HUDEP-2 (cell line): ENCODE results near the gene SF3A1.

ENCODE experiments used
- DNase-seq, 76 experiments: peaks; one replicate each; lab custom pipeline; 2025; ENCODE audit not compliant: unreplicated experiment in 76 of 76; lab: John Stamatoyannopoulos, UW

SF3A1 gene

GRCh38 chr22:30307041-30307574 lies 49.6 kb downstream of the SF3A1 start:
- DNase-seq: no peak

GRCh38 chr22:30306627-30307011 lies 50.1 kb downstream of the SF3A1 start:
- DNase-seq: no peak

GRCh38 chr22:30305906-30306626 lies 50.6 kb downstream of the SF3A1 start:
- DNase-seq: peak in 25 of 76 experiments; percentile 19 to 78 (median 47)

DNA sequence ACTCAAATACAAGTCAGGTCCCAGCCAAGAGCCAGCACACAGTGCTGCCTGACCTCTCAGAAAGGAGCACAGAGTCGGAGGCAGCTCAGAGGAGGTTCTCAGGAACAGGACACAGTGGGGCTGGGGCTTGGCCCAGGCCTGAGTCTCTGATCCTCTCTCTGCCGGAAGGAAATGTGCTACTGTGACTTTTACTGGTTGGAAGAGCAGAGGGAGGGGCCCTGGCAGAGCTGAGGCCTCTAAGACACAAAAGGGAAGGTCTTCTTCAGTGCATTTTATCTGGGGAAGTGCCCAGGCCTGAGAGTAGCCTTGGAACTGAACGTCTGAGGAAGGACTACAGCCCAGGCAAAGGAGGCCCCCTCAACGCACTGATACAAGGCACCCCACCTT lies 51.2 kb downstream of the SF3A1 start:
- DNase-seq: peak in 52 of 76 experiments; percentile 9 to 76 (median 42)

DNA sequence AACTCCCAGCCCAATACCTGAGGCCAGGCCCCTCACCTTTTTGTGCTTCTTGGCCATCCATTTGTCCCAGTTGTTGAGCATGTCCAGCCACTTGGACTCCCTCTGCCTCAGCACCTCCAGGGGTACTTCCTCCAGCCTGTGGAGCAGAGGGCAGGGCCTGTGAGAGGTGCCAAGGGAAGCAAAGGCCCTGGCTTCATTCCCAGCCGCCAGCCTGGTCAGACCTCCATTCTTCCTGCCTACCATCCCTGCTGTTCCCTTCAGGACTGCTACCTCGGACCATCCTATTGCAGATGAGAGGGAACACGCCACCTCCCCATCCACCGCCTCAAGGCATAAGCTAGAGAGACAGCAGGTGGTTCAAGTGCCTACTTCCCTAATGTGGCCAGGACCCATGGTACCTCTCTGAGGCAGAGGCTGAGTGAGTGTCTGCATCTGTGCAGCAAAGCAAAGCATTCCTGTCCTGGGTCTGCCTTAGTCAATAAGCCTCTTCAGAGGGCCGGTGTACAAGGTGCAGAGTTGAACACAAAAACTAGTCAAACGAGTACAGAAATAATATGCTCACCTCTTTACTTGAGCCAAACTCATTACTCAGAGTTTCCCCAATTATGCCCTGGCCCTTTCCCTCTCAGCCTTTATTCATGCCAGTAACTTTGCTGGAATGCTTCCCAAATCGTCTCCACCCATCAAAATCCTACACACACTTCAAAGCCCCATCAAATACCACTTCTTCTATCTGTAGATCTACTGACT lies 52.0 kb downstream of the SF3A1 start:
- DNase-seq: peak in 3 of 76 experiments; percentile 11 to 38 (median 17)

GRCh38 chr22:30302810-30303138 lies 53.9 kb downstream of the SF3A1 start:
- no peak for DNase-seq

DNA sequence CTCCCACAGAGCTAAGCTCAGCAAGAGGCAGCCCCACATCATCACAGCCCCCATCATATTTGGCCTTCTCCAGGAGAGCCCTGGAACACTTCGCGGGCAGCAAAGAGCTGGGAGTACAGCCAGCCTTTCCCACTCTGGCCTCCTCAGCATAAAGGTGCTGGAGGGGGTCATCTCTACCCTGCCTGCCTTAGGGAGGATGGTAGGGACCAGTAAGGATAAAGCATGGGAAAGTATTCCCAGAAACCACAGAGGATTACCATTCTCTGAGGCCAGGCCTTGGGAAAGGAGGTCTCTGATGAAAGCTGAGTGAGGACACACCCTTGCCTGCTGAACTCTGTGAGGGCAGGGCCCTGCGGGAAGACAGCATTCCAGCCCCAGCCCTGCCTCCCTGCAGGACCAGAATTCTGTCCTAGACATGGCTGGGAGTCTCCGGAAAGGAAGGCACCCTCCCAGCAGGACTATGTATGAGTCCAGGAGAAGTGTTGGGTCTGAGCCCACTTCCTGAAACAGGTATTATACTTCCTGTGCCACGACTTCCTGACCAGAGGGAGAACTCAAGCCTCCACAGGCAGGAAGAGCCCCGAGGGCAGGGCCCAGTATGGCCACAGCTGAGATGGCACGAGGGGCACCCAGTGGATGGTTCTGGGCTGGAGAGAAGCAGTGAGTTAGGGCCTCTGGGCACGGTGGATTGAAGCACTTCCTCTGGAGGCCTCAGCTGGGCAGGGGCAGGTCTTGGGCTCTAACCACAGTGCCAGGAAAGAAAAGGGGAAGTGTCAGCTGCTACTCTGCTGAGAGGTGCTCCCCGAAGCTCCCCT lies 54.5 kb downstream of the SF3A1 start:
- peak in 21 of 76 experiments; percentile 12 to 44 (median 29) for DNase-seq

DNA sequence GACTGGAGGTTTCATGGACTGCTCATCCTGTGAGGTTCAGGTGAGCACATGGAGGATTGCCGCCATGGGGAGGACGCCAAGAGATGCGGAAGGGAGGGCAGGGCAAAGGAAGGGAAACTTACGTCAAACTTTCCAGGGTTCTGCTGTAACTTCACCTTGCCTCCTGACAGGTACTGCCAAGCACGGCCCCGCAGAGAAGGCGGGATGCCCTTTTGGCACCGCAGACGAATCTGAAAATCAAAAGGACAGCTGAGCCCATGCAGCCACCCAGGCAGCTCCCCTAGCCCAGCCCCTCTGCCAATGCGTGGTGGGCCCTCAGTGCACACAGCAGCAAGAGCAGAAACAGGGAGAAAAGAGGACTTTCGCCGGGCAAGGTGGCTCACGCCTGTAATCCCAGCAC lies 57.4 kb downstream of the SF3A1 start:
- DNase-seq: no peak

GRCh38 chr22:30297991-30298701 lies 58.5 kb downstream of the SF3A1 start:
- no peak for DNase-seq

DNA sequence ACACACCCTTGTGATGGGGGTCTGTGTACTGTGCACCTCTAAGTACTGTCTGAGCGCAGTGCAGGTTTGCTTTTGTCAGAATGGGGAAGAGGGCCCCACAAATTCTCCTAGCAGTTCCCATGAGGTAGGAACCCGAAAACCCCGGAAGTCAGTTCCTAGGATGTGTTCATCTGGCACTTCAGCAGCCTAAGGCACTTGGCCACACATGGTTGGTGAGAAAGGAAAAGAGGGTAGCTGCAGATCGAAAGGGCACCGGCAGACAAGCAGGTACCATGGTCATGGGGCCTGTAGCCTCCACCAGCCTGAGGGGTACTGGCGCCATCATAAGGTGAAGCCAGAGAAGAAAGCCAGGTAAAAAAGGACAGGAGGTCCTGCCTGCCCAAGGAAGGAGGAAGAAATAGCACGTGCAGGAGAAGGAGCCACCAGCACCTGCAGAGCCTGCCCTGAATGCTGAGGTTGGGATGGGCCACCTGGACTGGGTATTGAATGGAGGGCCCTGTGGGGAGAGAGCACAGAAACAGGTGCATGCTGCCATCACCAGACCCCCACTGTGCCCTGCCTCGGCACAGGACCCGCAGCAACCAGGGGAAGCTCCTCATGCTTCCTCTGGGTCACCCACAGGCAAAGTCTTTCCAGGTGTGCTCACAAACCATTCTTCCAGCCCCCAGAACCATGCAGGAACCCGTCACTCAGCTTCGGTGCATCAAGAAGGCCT lies 59.3 kb downstream of the SF3A1 start:
- DNase-seq: no peak

DNA sequence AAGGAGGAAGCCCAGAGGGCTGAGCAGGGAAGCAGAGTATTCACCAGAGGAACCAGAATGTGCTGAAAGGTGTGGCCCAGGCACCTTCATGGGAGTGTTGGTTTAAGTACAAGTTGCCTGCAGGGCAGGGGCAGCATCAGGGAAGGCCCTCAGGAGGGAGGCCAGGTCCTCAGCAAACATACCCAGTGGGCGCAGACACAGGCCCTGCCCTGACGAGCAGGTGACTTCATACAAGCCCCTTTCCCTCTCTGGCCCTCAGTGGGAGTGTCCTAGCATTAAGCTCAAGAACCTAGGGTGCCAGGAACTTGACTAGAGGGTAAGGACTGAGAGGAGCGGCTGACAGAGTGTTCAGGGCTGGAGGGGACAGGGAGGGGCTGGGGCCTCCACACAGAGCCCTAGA lies 59.9 kb downstream of the SF3A1 start:
- no peak for DNase-seq

GRCh38 chr22:30296324-30296723 lies 60.4 kb downstream of the SF3A1 start:
- no peak for DNase-seq

DNA sequence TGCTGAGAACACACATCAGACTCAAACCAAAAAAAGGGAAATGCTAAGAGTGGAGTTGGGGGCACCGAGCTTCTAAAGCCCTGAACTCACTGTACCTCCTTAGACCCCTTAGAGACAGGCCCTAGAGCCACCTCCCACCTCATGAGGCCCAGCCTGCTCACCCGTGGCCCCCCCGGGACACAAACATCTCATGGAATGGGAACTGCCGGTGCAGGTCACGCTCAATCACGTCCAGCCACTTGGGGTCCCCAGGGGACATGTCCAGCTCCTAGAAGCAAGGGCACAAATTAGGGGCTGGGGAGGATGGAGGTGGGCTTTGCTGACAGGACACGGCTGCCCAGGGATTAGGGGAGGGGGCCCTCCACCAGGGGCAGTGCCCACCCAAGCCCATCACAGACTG lies 61.1 kb downstream of the SF3A1 start:
- no peak for DNase-seq

DNA sequence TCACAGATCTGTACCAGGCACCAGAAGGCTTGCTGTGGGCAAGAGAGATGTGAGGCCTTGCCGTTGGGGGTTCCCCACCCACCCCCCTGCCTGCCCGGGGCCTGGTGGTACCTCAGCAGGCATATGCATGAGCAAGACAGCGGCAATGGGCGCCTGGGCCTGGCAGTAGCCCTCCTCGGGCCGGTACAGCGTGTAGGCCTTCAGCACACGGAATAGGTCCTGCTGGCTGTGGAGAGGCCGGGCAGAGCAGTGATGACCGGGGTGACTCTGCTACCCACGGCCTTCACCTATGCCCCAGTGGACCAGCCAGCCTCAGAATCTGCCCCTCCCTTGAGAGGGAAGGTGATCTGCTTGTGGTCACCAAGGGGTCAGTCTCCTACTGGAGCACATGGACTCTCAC lies 61.9 kb downstream of the SF3A1 start:
- DNase-seq: no peak

DNA sequence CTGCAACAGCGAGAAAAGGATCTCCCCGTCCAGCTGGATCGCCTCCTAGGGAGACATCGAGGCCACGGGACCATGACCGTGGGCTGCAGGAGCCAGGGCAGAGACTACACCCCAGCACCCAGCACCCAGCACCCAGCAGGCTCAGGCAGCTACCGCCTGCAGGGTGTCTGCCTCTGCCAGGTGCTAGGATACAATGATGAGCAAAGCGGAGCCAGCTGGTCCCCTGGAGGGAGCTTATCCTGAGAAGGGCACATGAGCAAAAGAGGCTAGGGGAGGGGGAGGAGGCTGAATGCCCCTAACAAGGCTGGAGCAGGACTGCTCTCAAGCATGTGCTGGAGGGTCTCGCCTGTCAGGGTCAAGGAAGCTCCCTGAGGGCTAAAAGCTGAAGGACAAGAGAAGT lies 62.6 kb downstream of the SF3A1 start:
- DNase-seq: no peak

DNA sequence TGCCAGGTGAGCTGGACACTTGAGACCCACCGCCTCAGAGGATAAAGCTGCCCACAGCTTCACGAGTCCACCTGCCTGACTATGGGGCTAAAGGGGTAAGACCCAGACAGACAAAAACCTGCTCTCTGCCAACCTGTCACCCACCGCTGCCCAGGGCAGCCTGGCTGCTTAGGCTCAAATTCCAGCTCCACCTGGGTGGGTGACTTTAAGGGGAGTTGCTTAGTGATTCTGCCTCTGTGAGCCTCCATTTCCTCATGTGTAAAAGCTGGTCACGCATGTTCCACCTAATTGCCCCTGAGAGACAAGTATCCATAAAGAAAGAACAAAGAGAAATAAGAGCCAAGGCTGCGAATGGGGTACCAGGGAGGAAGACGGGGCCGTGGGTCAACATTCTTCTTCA lies 63.7 kb downstream of the SF3A1 start:
- DNase-seq: no peak

GRCh38 chr22:30292069-30292970 lies 64.4 kb downstream of the SF3A1 start:
- no peak for DNase-seq

GRCh38 chr22:30291058-30291892 lies 65.4 kb downstream of the SF3A1 start:
- peak in 24 of 76 experiments; percentile 9 to 38 (median 23) for DNase-seq
